Mesendoderm (in vitro differentiated cells): ENCODE data around the gene CSRP2.

Experiments
- DNase-seq: peaks from one replicate; pipeline ENCODE4 v3.0.0; 2013
- H2AK5ac ChIP-seq: 2 replicates; pipeline ENCODE4 v1.6.1; 2013; ENCODE audit warnings: low read length, inconsistent platforms
- H2BK120ac ChIP-seq: 2 replicates; pipeline ENCODE4 v1.6.1; 2013; ENCODE audit warnings: low read depth, mild to moderate bottlenecking, low read length, moderate library complexity, mixed read lengths
- H2BK15ac ChIP-seq: replicated peaks from 2 replicates; pipeline ENCODE4 v1.6.1; 2013; ENCODE audit warnings: low read depth, mild to moderate bottlenecking, moderate library complexity
- H2BK5ac ChIP-seq: 2 replicates; pipeline ENCODE4 v1.6.1; 2013; ENCODE audit warnings: low read length, inconsistent platforms
- H3K18ac ChIP-seq: 2 replicates; pipeline ENCODE4 v1.6.1; 2013; ENCODE audit warnings: mild to moderate bottlenecking, low read length, mixed read lengths
- H3K23ac ChIP-seq: one replicate; pipeline ENCODE4 v1.6.1; 2013; ENCODE audit warnings: low read length
- H3K27ac ChIP-seq: 2 replicates; pipeline ENCODE4 v1.5.1; 2013; ENCODE audit warnings: low read depth, mild to moderate bottlenecking, inconsistent platforms, low read length, moderate library complexity
- H3K27me3 ChIP-seq: 2 replicates; pipeline ENCODE4 v1.6.1; 2013; ENCODE audit warnings: low read length, control low read depth, mild to moderate bottlenecking, inconsistent platforms; ENCODE audit not compliant: insufficient read depth, poor library complexity
- H3K36me3 ChIP-seq: 2 replicates; pipeline ENCODE4 v1.6.1; 2013; ENCODE audit warnings: low read length, inconsistent platforms; ENCODE audit not compliant: control insufficient read depth, insufficient read depth
- H3K4ac ChIP-seq: one replicate; pipeline ENCODE4 v1.6.1; 2013; ENCODE audit warnings: low read depth, mild to moderate bottlenecking, low read length, moderate library complexity
- H3K4me1 ChIP-seq: 2 replicates; pipeline ENCODE4 v1.6.1; 2013; ENCODE audit warnings: low read depth, low read length, inconsistent platforms; ENCODE audit not compliant: control insufficient read depth
- H3K4me2 ChIP-seq: 2 replicates; pipeline ENCODE4 v1.6.1; 2013; ENCODE audit warnings: low read length
- H3K4me3 ChIP-seq: 2 replicates; pipeline ENCODE4 v1.5.1; 2013; ENCODE audit warnings: mild to moderate bottlenecking, low read length
- H3K56ac ChIP-seq: one replicate; pipeline ENCODE4 v1.6.1; 2013; ENCODE audit warnings: low read length
- H3K79me1 ChIP-seq: 2 replicates; pipeline ENCODE4 v1.6.1; 2013; ENCODE audit warnings: low read length, inconsistent platforms
- H3K79me2 ChIP-seq: 2 replicates; pipeline ENCODE4 v1.6.1; 2013; ENCODE audit warnings: mild to moderate bottlenecking, low read length; ENCODE audit not compliant: control insufficient read depth, insufficient read depth
- H3K9ac ChIP-seq: 2 replicates; pipeline ENCODE4 v1.6.1; 2013; ENCODE audit warnings: low read length, inconsistent platforms
- H4K5ac ChIP-seq: one replicate; pipeline ENCODE4 v1.6.1; 2013; ENCODE audit warnings: low read length
- H4K8ac ChIP-seq: one replicate; pipeline ENCODE4 v1.6.1; 2013; ENCODE audit warnings: low read depth, mild to moderate bottlenecking, control low read depth, low read length, moderate library complexity
- WGBS: extraction: QIAGEN DNeasy Blood & Tissue Kit; methylation state at CpG from one replicate; pipeline ENCODE4 v1.1.7; 2013; ENCODE audit warnings: low lambda C conversion rate, missing lambda C conversion rate; ENCODE audit not compliant: insufficient coverage; ENCODE audit errors: extremely low coverage; 5-methylcytosine and 5-hydroxymethylcytosine counted together

Gene CSRP2

DNA sequence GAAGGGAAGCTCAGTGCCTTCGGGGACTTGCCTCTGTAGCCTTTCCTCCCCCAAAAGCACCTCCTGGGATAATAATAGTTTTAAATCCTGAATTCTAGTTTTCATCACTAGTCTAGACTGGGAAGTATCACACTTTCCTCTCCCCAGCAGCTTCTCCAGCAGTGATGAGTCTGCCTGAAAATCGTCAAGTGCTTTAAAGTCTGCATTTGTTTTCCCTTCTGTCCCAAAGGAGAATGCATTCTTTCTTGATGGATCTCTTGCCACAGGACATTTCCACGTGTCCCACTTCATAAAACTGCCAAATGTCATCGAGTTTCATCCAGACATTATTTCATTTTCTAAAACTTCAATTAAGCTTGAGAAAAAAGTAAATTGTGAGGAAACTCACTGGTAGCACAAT is 15.0 kb downstream of the CSRP2 start:
- Histone ChIP-seq H2AK5ac (no peak overlapping the region), H3K4me1 (no peaks in the 10 kb centered on the region), H3K79me1 (peaks cover 3% of the 10 kb centered on the region), H3K4ac (no peak overlapping the region), H2BK15ac (no peak overlapping the region), H3K9ac (no peak overlapping the region), H3K18ac (no peak overlapping the region), H3K56ac (no peak overlapping the region), H3K27ac (no peak overlapping the region), H4K8ac (no peak overlapping the region), H3K27me3 (no peaks in the 10 kb centered on the region), H3K4me2 (no peak overlapping the region), H2BK120ac (no peak overlapping the region), H3K4me3 (no peak overlapping the region), H3K23ac (no peak overlapping the region), H4K5ac (no peak overlapping the region), H3K79me2 (no peaks in the 10 kb centered on the region), H3K36me3 (no peaks in the 10 kb centered on the region), H2BK5ac (no peak overlapping the region)
- WGBS, result no CpG with 5 or more reads among the region's 4 CpGs
- DNase-seq, result peak; percentile 30

DNA sequence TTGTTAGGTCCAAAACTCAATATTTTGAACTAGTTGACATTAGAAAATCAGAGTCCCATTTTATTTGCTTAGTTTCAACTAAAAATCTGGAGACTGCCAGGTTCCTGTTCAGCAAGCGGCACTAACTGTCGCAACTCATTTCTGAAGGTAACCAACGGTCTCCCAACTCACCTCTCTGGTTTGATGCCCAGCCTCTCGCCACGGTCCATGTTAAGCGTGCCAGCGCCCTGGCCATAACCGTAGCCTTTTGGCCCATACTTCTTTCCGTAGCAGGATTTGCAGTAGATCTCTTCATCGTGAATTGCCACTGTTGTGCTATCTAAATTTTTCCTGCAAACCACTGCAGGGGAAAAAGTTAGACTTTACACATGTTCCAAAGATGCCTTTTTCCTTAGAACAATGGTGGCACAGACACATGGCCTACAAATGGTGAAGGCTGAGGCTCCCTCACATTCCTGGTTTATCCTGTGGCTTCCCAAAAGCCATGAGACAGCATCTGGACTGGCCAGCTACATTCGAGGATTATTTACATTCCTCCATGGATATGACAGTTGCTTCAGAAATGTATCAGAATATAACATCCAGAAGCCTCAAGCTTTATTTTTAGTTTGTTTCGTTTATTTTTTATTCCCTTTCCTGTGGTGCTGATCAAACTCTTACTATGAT is 15.7 kb downstream of the CSRP2 start:
- Histone ChIP-seq H3K23ac (peak overlapping the region; percentile 33), H2BK120ac (no peak overlapping the region), H4K8ac (no peak overlapping the region), H3K79me1 (peaks cover 3% of the 10 kb centered on the region), H3K18ac (no peak overlapping the region), H3K27me3 (no peaks in the 10 kb centered on the region), H3K4me1 (no peaks in the 10 kb centered on the region), H2AK5ac (no peak overlapping the region), H4K5ac (no peak overlapping the region), H3K4me2 (no peak overlapping the region), H3K56ac (no peak overlapping the region), H3K27ac (no peak overlapping the region), H3K36me3 (no peaks in the 10 kb centered on the region), H3K4ac (no peak overlapping the region), H3K9ac (no peak overlapping the region), H3K4me3 (no peak overlapping the region), H3K79me2 (no peaks in the 10 kb centered on the region), H2BK15ac (no peak overlapping the region), H2BK5ac (no peak overlapping the region)
- no CpG with 5 or more reads among the region's 12 CpGs for WGBS
- DNase-seq, result no peak

DNA sequence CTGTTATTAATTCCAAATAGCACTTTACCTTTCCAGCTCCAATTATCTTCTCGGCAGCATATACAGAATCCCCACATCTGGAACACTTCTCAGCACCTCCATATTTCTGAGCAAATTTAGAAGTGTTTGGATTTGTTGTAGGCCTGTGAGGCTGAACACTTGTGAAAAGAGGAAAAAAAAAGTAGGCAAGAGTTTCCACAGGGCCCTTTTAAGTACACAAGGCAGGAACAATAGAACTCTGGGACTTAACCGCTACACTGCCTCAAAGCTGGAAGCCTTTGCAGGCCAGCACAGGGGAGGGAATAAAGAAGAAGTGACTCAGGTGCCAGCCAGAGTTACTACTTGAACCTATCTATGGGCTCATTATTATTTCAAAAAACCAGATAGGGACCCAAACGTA is 18.6 kb downstream of the CSRP2 start:
- Histone ChIP-seq H2BK5ac (no peak overlapping the region), H2BK120ac (no peak overlapping the region), H3K79me1 (no peaks in the 10 kb centered on the region), H3K9ac (no peak overlapping the region), H4K5ac (no peak overlapping the region), H2AK5ac (no peak overlapping the region), H3K18ac (no peak overlapping the region), H2BK15ac (no peak overlapping the region), H3K4ac (no peak overlapping the region), H4K8ac (no peak overlapping the region), H3K27ac (no peak overlapping the region), H3K4me2 (no peak overlapping the region), H3K27me3 (no peaks in the 10 kb centered on the region), H3K4me3 (no peak overlapping the region), H3K23ac (no peak overlapping the region), H3K36me3 (no peaks in the 10 kb centered on the region), H3K56ac (no peak overlapping the region), H3K4me1 (no peaks in the 10 kb centered on the region), H3K79me2 (no peaks in the 10 kb centered on the region)
- WGBS, result no CpG with 5 or more reads among the region's 3 CpGs
- DNase-seq, result no peak

DNA sequence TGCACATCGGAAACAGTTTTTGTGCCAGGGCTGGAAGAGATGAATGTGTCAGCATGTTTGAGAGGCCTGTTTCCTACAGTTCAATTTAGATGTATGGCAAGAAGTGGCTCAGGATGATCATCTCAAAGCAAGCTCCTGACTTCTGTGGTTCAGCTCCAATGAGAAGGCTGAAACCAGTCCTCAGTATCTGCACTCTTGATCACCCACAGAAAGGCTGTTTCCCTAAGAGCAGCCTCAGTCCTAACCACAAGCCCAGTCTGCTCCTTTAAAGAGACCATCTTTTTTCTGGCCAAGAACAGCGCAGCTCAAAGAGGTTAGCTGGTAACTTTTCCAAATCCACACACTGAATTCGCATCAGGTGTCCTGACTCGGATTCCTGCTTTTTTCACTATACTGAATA is 19.2 kb downstream of the CSRP2 start:
- no peak overlapping the region for H4K5ac ChIP-seq
- H3K4me3 ChIP-seq, result no peak overlapping the region
- no peak overlapping the region for H2BK120ac ChIP-seq
- H3K79me1 ChIP-seq, result no peaks in the 10 kb centered on the region
- no peak overlapping the region for H2BK5ac ChIP-seq
- H3K79me2 ChIP-seq, result no peaks in the 10 kb centered on the region
- H3K27ac ChIP-seq, result no peak overlapping the region
- H3K4ac ChIP-seq, result no peak overlapping the region
- H3K4me1 ChIP-seq, result no peaks in the 10 kb centered on the region
- DNase-seq, result no peak
- no peak overlapping the region for H3K56ac ChIP-seq
- no peaks in the 10 kb centered on the region for H3K36me3 ChIP-seq
- H3K18ac ChIP-seq, result no peak overlapping the region
- H3K27me3 ChIP-seq, result no peaks in the 10 kb centered on the region
- no peak overlapping the region for H4K8ac ChIP-seq
- no peak overlapping the region for H2AK5ac ChIP-seq
- H3K23ac ChIP-seq, result no peak overlapping the region
- no peak overlapping the region for H2BK15ac ChIP-seq
- no peak overlapping the region for H3K9ac ChIP-seq
- H3K4me2 ChIP-seq, result no peak overlapping the region
- no CpG with 5 or more reads among the region's 4 CpGs for WGBS

DNA sequence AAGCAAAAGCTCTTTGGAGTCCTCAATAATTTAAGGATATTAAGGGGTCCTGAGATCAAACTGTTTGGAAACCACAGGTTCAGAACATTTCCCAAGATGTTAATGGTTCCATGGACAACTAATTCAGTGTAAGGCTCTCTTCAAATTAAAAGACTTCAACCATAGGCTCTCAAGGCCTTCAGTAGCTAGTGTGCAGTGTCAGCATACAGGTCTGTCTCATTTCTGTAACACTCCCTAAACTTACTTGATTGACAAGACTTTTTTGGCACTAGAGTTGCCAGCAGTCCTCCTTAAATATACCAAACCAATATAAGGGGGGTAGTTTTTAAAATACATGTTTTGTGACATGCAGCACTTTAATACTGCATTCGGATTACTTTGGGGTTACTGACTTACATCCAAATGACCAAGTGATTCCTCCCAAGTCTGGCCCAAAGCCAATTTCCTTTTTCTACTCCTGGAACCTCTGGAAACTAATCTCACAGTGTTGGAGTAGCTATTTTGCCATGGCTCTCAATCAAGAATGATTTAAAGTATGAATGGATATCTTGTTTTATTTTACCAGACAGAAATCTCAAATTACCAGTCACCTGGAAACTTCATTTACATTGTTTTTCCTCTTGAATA is 22.7 kb downstream of the CSRP2 start:
- Histone ChIP-seq H2BK15ac (no peak overlapping the region), H3K4ac (no peak overlapping the region), H2BK5ac (no peak overlapping the region), H3K27ac (no peak overlapping the region), H3K36me3 (no peaks in the 10 kb centered on the region), H3K56ac (no peak overlapping the region), H3K79me1 (no peaks in the 10 kb centered on the region), H3K4me3 (no peak overlapping the region), H3K18ac (no peak overlapping the region), H3K23ac (no peak overlapping the region), H3K9ac (no peak overlapping the region), H2BK120ac (no peak overlapping the region), H4K8ac (no peak overlapping the region), H3K27me3 (no peaks in the 10 kb centered on the region), H2AK5ac (no peak overlapping the region), H3K4me1 (no peaks in the 10 kb centered on the region), H4K5ac (no peak overlapping the region), H3K79me2 (no peaks in the 10 kb centered on the region), H3K4me2 (no peak overlapping the region)
- WGBS, result no CpG with 5 or more reads among the region's 1 CpG
- no peak for DNase-seq

DNA sequence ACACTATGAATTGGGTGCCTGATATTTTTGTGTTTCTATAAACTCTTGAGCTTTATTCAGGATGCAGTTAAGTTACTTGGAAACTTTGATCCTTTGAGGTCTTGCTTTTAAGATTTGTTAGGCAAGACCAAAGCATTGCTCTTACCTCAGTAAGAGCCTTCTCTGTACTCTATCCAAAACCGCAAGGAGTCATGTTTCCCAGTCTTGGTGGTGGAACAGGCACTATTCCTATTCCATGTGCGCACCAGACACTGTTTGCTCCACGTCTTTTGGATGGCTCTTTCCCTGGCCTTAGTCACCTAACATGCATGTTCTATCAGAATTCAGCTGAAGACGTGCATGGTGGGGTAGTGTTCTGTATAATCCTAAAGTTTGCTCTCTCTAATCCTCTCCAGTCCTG is 23.5 kb downstream of the CSRP2 start:
- Histone ChIP-seq H3K4me1 (no peaks in the 10 kb centered on the region), H2BK120ac (no peak overlapping the region), H2BK5ac (no peak overlapping the region), H3K79me1 (no peaks in the 10 kb centered on the region), H3K56ac (no peak overlapping the region), H3K36me3 (no peaks in the 10 kb centered on the region), H3K9ac (no peak overlapping the region), H3K4ac (no peak overlapping the region), H2BK15ac (no peak overlapping the region), H3K27ac (no peak overlapping the region), H2AK5ac (no peak overlapping the region), H3K4me2 (no peak overlapping the region), H3K4me3 (no peak overlapping the region), H3K18ac (no peak overlapping the region), H4K5ac (no peak overlapping the region), H4K8ac (no peak overlapping the region), H3K27me3 (no peaks in the 10 kb centered on the region), H3K23ac (no peak overlapping the region), H3K79me2 (no peaks in the 10 kb centered on the region)
- WGBS, result no CpG with 5 or more reads among the region's 4 CpGs
- DNase-seq, result no peak
